Measurements from ENCODE around the gene ITGB4. TPM values are rescaled to one million over a fixed set of nuclear protein-coding genes. Genes with fewer than 3 reads are reported as not detected.

Gene ITGB4
- total RNA-seq, 1 donor from 2014 or later: 8.8 TPM

Small RNA genes within 50 kb of the gene (microRNA-seq; reads per million reads assigned to microRNA genes)
- gene MIR4738 (ENCODE audit: borderline number of aligned reads): not detected

Other genes starting within 250 kb of the ITGB4 start
- gene CASKIN2, start 205.9 kb upstream of the ITGB4 start, total RNA-seq: 36.6 TPM
- gene TSEN54, start 204.9 kb upstream of the ITGB4 start, total RNA-seq: 8.3 TPM
- gene LLGL2, start 195.8 kb upstream of the ITGB4 start, total RNA-seq: 5.1 TPM
- gene MYO15B, start 133.7 kb upstream of the ITGB4 start, total RNA-seq: 48.2 TPM
- 15.8 TPM for gene SMIM5, start 88.0 kb upstream of the ITGB4 start, total RNA-seq
- 14.3 TPM for gene RECQL5, start 54.3 kb upstream of the ITGB4 start, total RNA-seq
- gene SAP30BP, start 54.1 kb upstream of the ITGB4 start, total RNA-seq: 47.8 TPM
- gene GALK1, start 43.7 kb downstream of the ITGB4 start, total RNA-seq: 20.2 TPM
- gene UNK, start 63.3 kb downstream of the ITGB4 start, total RNA-seq: 14.8 TPM
- 8.6 TPM for gene UNC13D, start 122.9 kb downstream of the ITGB4 start, total RNA-seq
- gene WBP2, start 133.9 kb downstream of the ITGB4 start, total RNA-seq: 152 TPM
- 24.4 TPM for gene TRIM47, start 157.1 kb downstream of the ITGB4 start, total RNA-seq
- 11.4 TPM for gene TRIM65, start 175.5 kb downstream of the ITGB4 start, total RNA-seq
- 124 TPM for gene MRPL38, start 183.4 kb downstream of the ITGB4 start, total RNA-seq
- 4.2 TPM for gene FBF1, start 219.6 kb downstream of the ITGB4 start, total RNA-seq